ENCODE measurements around the gene GOLGA7B. TPM values are rescaled to one million over a fixed set of nuclear protein-coding genes. Genes with fewer than 3 reads are reported as not detected.

GOLGA7B gene
- total and polyA plus RNA-seq, 2 of the 4 experiments (the other 2 are of a cell fraction) = not detected

GRCh38 chr10:97861924-97862323 is 12.3 kb downstream of the GOLGA7B start:
- Histone ChIP-seq H3K36me3 (ENCODE audit: control insufficient read depth, insufficient read depth, low read length) (no peaks in the 10 kb centered on the region), H3K79me1 (ENCODE audit: low read depth in 1 of 2, low read length in 2 of 2) (no peaks in the 10 kb centered on the region), H3K56ac (ENCODE audit: extremely low read depth, insufficient read depth, low read length) (no peak overlapping the region), H2BK15ac (ENCODE audit: low read depth, low read length) (no peak overlapping the region), H2AK9ac (replicated peaks; ENCODE audit: low read depth, low read length, poor library complexity) (no peak overlapping the region), H2BK120ac (ENCODE audit: low read depth, low read length) (no peak overlapping the region), H4K8ac (ENCODE audit: low read depth in 2 of 2, low read length in 2 of 2) (no peak overlapping the region), H2BK20ac (ENCODE audit: low read depth, low read length) (no peak overlapping the region), H2AK5ac (ENCODE audit: low read depth, low read length) (no peak overlapping the region), H3K9me3 (ENCODE audit: control insufficient read depth, insufficient read depth, low read length) (no peaks in the 10 kb centered on the region), H3K4me1 (ENCODE audit: control insufficient read depth, insufficient read depth, low read length) (no peaks in the 10 kb centered on the region), H3K23ac (ENCODE audit: low read depth, low read length) (no peak overlapping the region), H3K4ac (ENCODE audit: low read depth, low read length) (no peak overlapping the region), H2BK5ac (ENCODE audit: low read depth, low read length, poor library complexity, severe bottlenecking) (no peak overlapping the region), H3K4me3 (ENCODE audit: insufficient read depth, low read depth, low read length) (no peak overlapping the region), H3K27ac (ENCODE audit: insufficient read depth, low read length) (no peak overlapping the region), H2AFZ (replicated peaks; ENCODE audit: low read length, poor library complexity) (no peak overlapping the region), H3K27me3 (ENCODE audit: control insufficient read depth, insufficient read depth, low read length) (peaks cover 30% of the 10 kb centered on the region), H3K9me1 (ENCODE audit: insufficient read depth, low read length) (no peaks in the 10 kb centered on the region), H4K91ac (ENCODE audit: insufficient read depth, low read depth, low read length) (no peak overlapping the region), H3K18ac (ENCODE audit: low read depth, low read length) (no peak overlapping the region), H4K5ac (ENCODE audit: low read depth, low read length) (no peak overlapping the region), H4K20me1 (ENCODE audit: insufficient read depth, low read length) (no peaks in the 10 kb centered on the region), H3K4me2 (ENCODE audit: low read depth, low read length) (no peak overlapping the region), H3K14ac (replicated peaks; ENCODE audit: low read depth, low read length) (no peak overlapping the region), H3K9ac (ENCODE audit: low read depth, low read length) (no peak overlapping the region)
- intact Hi-C loops (cut with micrococcal nuclease) (no loop called here), in situ Hi-C loops (cut with MboI; ENCODE audit: low sequenced_read_pairs) (no loop called here), dilution Hi-C loops (cut with HindIII; ENCODE audit: low sequenced_read_pairs, unreplicated experiment) (no loop called here)
- no CpG with 5 or more reads among the region's 1 CpG for WGBS, 2 experiments (ENCODE audit: extremely low coverage in 2 of 2, insufficient read length in 1 of 2)
- no peak for TF ChIP-seq ELK1 (IDR thresholded peaks at IDR 0.05; ENCODE audit: borderline replicate concordance, low read depth, low read length)
- TF ChIP-seq RFX5 (IDR thresholded peaks at IDR 0.05; ENCODE audit: low read depth, low read length) = no peak
- TF ChIP-seq CHD1 (IDR thresholded peaks at IDR 0.05; ENCODE audit: low read depth, low read length) = no peak
- no peak for TF ChIP-seq USF2 (IDR thresholded peaks at IDR 0.05; ENCODE audit: low read depth, low read length)
- no peak for TF ChIP-seq NFE2L2 (IDR thresholded peaks at IDR 0.05; ENCODE audit: low read depth, low read length)
- TF ChIP-seq FOS (IDR thresholded peaks at IDR 0.05; ENCODE audit: low read depth, low read length) = no peak
- no peak for TF ChIP-seq MXI1 (IDR thresholded peaks at IDR 0.05; ENCODE audit: borderline replicate concordance, low read depth, low read length)
- TF ChIP-seq CTCF (conservative IDR thresholded peaks at IDR 0.05; ENCODE audit: low read depth, low read length) = no peak
- no peak for TF ChIP-seq MAZ (IDR thresholded peaks at IDR 0.05; ENCODE audit: borderline replicate concordance, low read depth, low read length)
- no peak for TF ChIP-seq MAFK (IDR thresholded peaks at IDR 0.05; ENCODE audit: low read depth, low read length)
- TF ChIP-seq CEBPB (IDR thresholded peaks at IDR 0.05; ENCODE audit: low read depth, low read length) = no peak
- BruUV-seq (replicated peaks) = no TSS peak
- DNase-seq = no peak
- ATAC-seq (ENCODE audit: low read depth) = no peak
- POLR2A ChIA-PET (ENCODE audit: unreplicated experiment) = no interaction called here
- CTCF ChIA-PET = no interaction called here
